Endothelial cell of umbilical vein (primary cell): Measurements from ENCODE around the gene IER3. TPM values are rescaled to one million over a fixed set of nuclear protein-coding genes. Genes with fewer than 3 reads are reported as not detected.
A peak's percentile ranks its signal among the peaks of the same experiment; 100 is the strongest.

Experiments used
- BruUV-seq: library from RNA; stranded (reverse); fragments of 400-500 nt; replicated peaks from 2 replicates; lab custom pipeline; 2021; lab: Mats Ljungman, UMichigan
- CTCF ChIA-PET: fragments of 300-600, 350-600 bp; sonication (Branson Sonifier 250); formaldehyde crosslinking; loops from one replicate; lab custom pipeline; 2021; ENCODE audit warnings: antibody characterized with exemption, inconsistent platforms; lab: Charles Lee
- POLR2A ChIA-PET: fragments of 300-600, 350-600 bp; sonication (Branson Sonifier 250); formaldehyde crosslinking; loops from one replicate; lab custom pipeline; 2021; ENCODE audit warnings: antibody characterized with exemption, inconsistent platforms; lab: Charles Lee
- DNase-seq: peaks from one replicate; pipeline ENCODE4 v3.0.0-alpha.2; 2011; ENCODE audit warnings: low read depth, low spot score
- FAIRE-seq: peaks from 2 replicates; lab custom pipeline; 2011; peaks lifted over from hg19 to GRCh38; lab: Jason Lieb, UNC
- H2AFZ ChIP-seq: 2 replicates; pipeline ENCODE4 v1.6.0; 2012; ENCODE audit warnings: low read depth, low read length, control low read depth, inconsistent platforms
- H3K27ac ChIP-seq: 2 replicates; pipeline ENCODE4 v1.5.1; 2011; ENCODE audit warnings: low read depth, mild to moderate bottlenecking, control low read depth, low read length, moderate library complexity; ENCODE audit not compliant: insufficient read depth
- H3K27me3 ChIP-seq, 2 experiments: 2 replicates each; pipeline versions ENCODE4 v1.6.0 to v1.6.1; 2011; ENCODE audit warnings: low read length in 2 of 2, mixed read lengths in 1 of 2; ENCODE audit not compliant: control insufficient read depth in 2 of 2, insufficient read depth in 2 of 2
- H3K36me3 ChIP-seq, 2 experiments: 2 replicates in 1 of 2; 3 replicates in 1 of 2; pipeline ENCODE4 v1.5.1; 2011; ENCODE audit warnings: low read length in 2 of 2, mild to moderate bottlenecking in 1 of 2, moderate library complexity in 1 of 2; ENCODE audit not compliant: control insufficient read depth in 2 of 2, insufficient read depth in 2 of 2; ENCODE audit errors: extremely low read depth in 1 of 2
- H3K4me1 ChIP-seq: 3 replicates; pipeline ENCODE4 v1.5.1; 2011; ENCODE audit warnings: mild to moderate bottlenecking, low read length; ENCODE audit not compliant: control insufficient read depth, insufficient read depth; ENCODE audit errors: extremely low read depth
- H3K4me2 ChIP-seq: 2 replicates; pipeline ENCODE4 v1.6.1; 2011; ENCODE audit warnings: low read length, control low read depth, mixed read lengths; ENCODE audit not compliant: insufficient read depth
- H3K4me3 ChIP-seq, 3 experiments: fragments of 200-600 bp in 1 of 3; sonication (generic), shearing (Covaris generic) in 1 of 3; replicated peaks in 1 of 3; 2 replicates each; pipeline ENCODE4 v1.5.1; 2011 to 2016; ENCODE audit warnings: control low read depth in 3 of 3, low read length in 3 of 3, mild to moderate bottlenecking in 2 of 3, inconsistent platforms in 1 of 3, low read depth in 1 of 3, moderate library complexity in 1 of 3; ENCODE audit not compliant: insufficient read depth in 1 of 3
- H3K79me2 ChIP-seq: 2 replicates; pipeline ENCODE4 v1.6.0; 2012; ENCODE audit warnings: low read length, inconsistent platforms; ENCODE audit not compliant: control insufficient read depth, insufficient read depth
- H3K9ac ChIP-seq: replicated peaks from 2 replicates; pipeline ENCODE3; 2011; ENCODE audit warnings: low read length, control low read depth; ENCODE audit not compliant: insufficient read depth; ENCODE audit errors: extremely low read depth
- H3K9me1 ChIP-seq: replicated peaks from 3 replicates; pipeline ENCODE4 v1.6.0; 2011; ENCODE audit warnings: mild to moderate bottlenecking, low read length; ENCODE audit not compliant: control insufficient read depth, insufficient read depth; ENCODE audit errors: extremely low read depth
- H3K9me3 ChIP-seq: replicated peaks from 2 replicates; pipeline ENCODE4 v1.5.1; 2012; ENCODE audit warnings: low read length, inconsistent platforms; ENCODE audit not compliant: control insufficient read depth, insufficient read depth
- H4K20me1 ChIP-seq: replicated peaks from 2 replicates; pipeline ENCODE3; 2011; ENCODE audit warnings: mild to moderate bottlenecking, low read length; ENCODE audit not compliant: control insufficient read depth, insufficient read depth; ENCODE audit errors: extremely low read depth
- CTCF ChIP-seq, 2 donors: IDR thresholded peaks; 1 replicate in 1 of 2; 2 replicates in 1 of 2; pipeline ENCODE4 v1.5.1; 2011; ENCODE audit warnings: low read length in 2 of 2, mild to moderate bottlenecking in 2 of 2, moderate library complexity in 2 of 2, control low read depth in 1 of 2, inconsistent platforms in 1 of 2, low read depth in 1 of 2; ENCODE audit not compliant: insufficient read depth in 1 of 2; ENCODE audit errors: extremely low read depth in 1 of 2
- EZH2 ChIP-seq: IDR thresholded peaks from 2 replicates; pipeline ENCODE4 v1.6.1; 2012; ENCODE audit warnings: borderline replicate concordance, low read depth, mild to moderate bottlenecking, moderate library complexity, low read length, inconsistent platforms; ENCODE audit not compliant: severe bottlenecking
- FOS ChIP-seq: IDR thresholded peaks from 2 replicates; pipeline ENCODE4 v1.6.1; 2011; ENCODE audit warnings: mild to moderate bottlenecking, low read length, moderate library complexity, borderline replicate concordance; ENCODE audit not compliant: insufficient read depth
- GATA2 ChIP-seq: IDR thresholded peaks from 2 replicates; pipeline ENCODE4 v1.7.0; 2011; ENCODE audit warnings: low read depth, mild to moderate bottlenecking, moderate library complexity, mixed read lengths, low read length; ENCODE audit not compliant: insufficient read length, insufficient read depth
- JUN ChIP-seq: IDR thresholded peaks from 2 replicates; pipeline ENCODE4 v1.6.1; 2011; ENCODE audit warnings: borderline replicate concordance, low read depth; ENCODE audit not compliant: insufficient read length, insufficient read depth
- MAX ChIP-seq: IDR thresholded peaks from 2 replicates; pipeline ENCODE4 v1.6.1; 2011; ENCODE audit not compliant: insufficient read depth, insufficient read length
- MYC ChIP-seq: IDR thresholded peaks from one replicate; pipeline ENCODE4 v1.6.1; 2011; ENCODE audit warnings: mild to moderate bottlenecking, low read depth, low read length
- POLR2A ChIP-seq: IDR thresholded peaks from 2 replicates; pipeline ENCODE4 v1.6.1; 2012; ENCODE audit warnings: low read depth, mild to moderate bottlenecking, control low read depth, low read length
- POLR2AphosphoS5 ChIP-seq: IDR thresholded peaks from 2 replicates; pipeline ENCODE4 v1.6.1; 2012; ENCODE audit warnings: low read depth, mild to moderate bottlenecking, control low read depth, low read length, moderate library complexity; ENCODE audit not compliant: insufficient read depth
- dilution Hi-C: fragments of 300-500 bp; cut with MboI; formaldehyde crosslinking; loops from one replicate; pipeline ENCODE4 v1.15.0; 2019; ENCODE audit warnings: low sequenced_read_pairs; ENCODE audit not compliant: extremely low pct_ligation_motif_present
- intact Hi-C: fragments of 100-400 bp; cut with micrococcal nuclease; formaldehyde crosslinking; loops from one replicate; pipeline ENCODE4 v1.10.0; 2022
- polyA plus RNA-seq, 4 experiments: library from polyadenylated mRNA; depleted of rRNA in 3 of 4; stranded (reverse) in 3 of 4; unstranded in 1 of 4; fragments of >200 nt; gene quantifications; 2 replicates each; pipeline versions ENCODE4 v1.2.1 to v1.2.3, GENCODE V29; 2011 to 2012; ENCODE audit warnings: missing spikeins in 1 of 4
- total RNA-seq: library from RNA; stranded (reverse); gene quantifications from 2 replicates; pipeline ENCODE4 v1.2.3, GENCODE V29; 2021

The IER3 gene
- total and polyA plus RNA-seq, 2 donors (not counting 3 experiments of a cell fraction or from before 2014, with no cell fraction given): 170 to 468 TPM

GRCh38 chr6:30726506-30727413, 17.6 kb downstream of the IER3 start:
- Histone ChIP-seq H3K9me1 (no peaks in the 10 kb centered on the region), H4K20me1 (peaks cover 7% of the 10 kb centered on the region), H3K27me3 (no peaks in the 10 kb centered on the region), H3K9ac (no peak overlapping the region), H3K27ac (no peak overlapping the region), H3K4me3 (no peak overlapping the region), H2AFZ (no peak overlapping the region), H3K36me3 (peaks cover 16 to 37% of the 10 kb centered on the region in 2 experiments), H3K9me3 (no peaks in the 10 kb centered on the region), H3K79me2 (peaks cover 35% of the 10 kb centered on the region), H3K4me2 (no peak overlapping the region), H3K4me1 (peaks cover 23% of the 10 kb centered on the region)
- dilution Hi-C loops (loop anchor here (25.0 kb wide), 1 partner anchor 161 kb away; the partner anchor contains the start of gene DDR1), intact Hi-C loops (no loop called here)
- ChIA-PET POLR2A (interaction anchor here (0.7 to 1.0 kb wide), 2 partner anchors 18 to 107 kb away, joined by 3 to 4 read pairs; partner anchors contain the start of gene IER3), CTCF (interaction anchor here (0.9 to 9.2 kb wide), 5 partner anchors 25 to 361 kb away, joined by 3 to 296 read pairs (median 4); no protein-coding TSS in a partner anchor)
- BruUV-seq: no TSS peak
- DNase-seq (no peak), FAIRE-seq (peak; percentile 40)
- TF ChIP-seq JUN (no peak), MAX (no peak), FOS (no peak), CTCF (IDR thresholded peaks at IDR 0.05; ENCODE audit: extremely low read depth in 1 of 2, insufficient read depth in 1 of 2, low read depth in 1 of 2, low read length in 2 of 2) (no peak), POLR2A (peak; percentile 50), GATA2 (no peak), EZH2 (no peak), POLR2AphosphoS5 (peak; percentile 8), MYC (no peak)
